ENCODE data around the gene NHERF1.

Gene NHERF1

GRCh38 chr17:74799097-74799496 lies 50.7 kb downstream of the NHERF1 start:
- Histone ChIP-seq H3K4me3 (IDR thresholded peaks at IDR 0.05; ENCODE audit: insufficient read depth, low read depth, low read length) (no peak overlapping the region), H3K27me3 (ENCODE audit: insufficient read depth, low read depth) (no peaks in the 10 kb centered on the region), H2AFZ (ENCODE audit: low read depth) (no peak overlapping the region), H3K36me3 (ENCODE audit: insufficient read depth) (no peaks in the 10 kb centered on the region), H3K4me2 (no peak overlapping the region), H3K27ac (no peak overlapping the region), H4K20me1 (ENCODE audit: insufficient read depth) (no peaks in the 10 kb centered on the region), H3K9ac (no peak overlapping the region), H3K79me2 (ENCODE audit: insufficient read depth, low read depth) (no peaks in the 10 kb centered on the region), H3K4me1 (ENCODE audit: low read depth, poor library complexity, severe bottlenecking) (no peaks in the 10 kb centered on the region)
- TF ChIP-seq CTCF (conservative IDR thresholded peaks at IDR 0.05; ENCODE audit: low read depth, low read length), result no peak

DNA sequence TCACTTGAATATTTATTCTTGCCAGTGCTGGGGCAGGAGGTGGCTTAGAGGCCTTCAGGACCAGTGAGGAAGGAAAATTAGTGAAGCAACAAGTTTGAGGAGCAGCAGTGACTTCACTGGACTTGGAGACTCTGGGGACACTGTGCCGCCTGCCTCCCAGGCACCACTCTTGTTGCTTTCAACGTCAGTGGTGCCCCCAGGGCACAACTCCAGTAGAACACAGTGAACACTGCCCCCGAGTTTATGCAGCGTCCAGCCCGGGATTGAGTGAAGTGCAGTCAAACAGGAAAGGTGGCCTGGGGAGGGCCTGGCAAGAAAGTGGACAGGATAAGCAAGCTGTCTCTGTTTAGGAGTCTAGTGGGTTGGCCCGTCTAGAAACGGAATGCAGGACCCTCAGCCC lies 52.1 kb downstream of the NHERF1 start:
- Histone ChIP-seq H4K20me1 (ENCODE audit: insufficient read depth) (no peaks in the 10 kb centered on the region), H3K27ac (no peak overlapping the region), H3K4me1 (ENCODE audit: low read depth, poor library complexity, severe bottlenecking) (no peaks in the 10 kb centered on the region), H3K79me2 (ENCODE audit: insufficient read depth, low read depth) (no peaks in the 10 kb centered on the region), H3K36me3 (ENCODE audit: insufficient read depth) (no peaks in the 10 kb centered on the region), H3K4me3 (IDR thresholded peaks at IDR 0.05; ENCODE audit: insufficient read depth, low read depth, low read length) (no peak overlapping the region), H3K4me2 (no peak overlapping the region), H3K9ac (no peak overlapping the region), H2AFZ (ENCODE audit: low read depth) (no peak overlapping the region), H3K27me3 (ENCODE audit: insufficient read depth, low read depth) (no peaks in the 10 kb centered on the region)
- no peak for TF ChIP-seq CTCF (conservative IDR thresholded peaks at IDR 0.05; ENCODE audit: low read depth, low read length)

- Histone ChIP-seq H2AFZ (ENCODE audit: low read depth) (no peak overlapping the region), H3K9ac (no peak overlapping the region), H3K27ac (no peak overlapping the region), H3K36me3 (ENCODE audit: insufficient read depth) (no peaks in the 10 kb centered on the region), H3K4me3 (IDR thresholded peaks at IDR 0.05; ENCODE audit: insufficient read depth, low read depth, low read length) (no peak overlapping the region), H4K20me1 (ENCODE audit: insufficient read depth) (no peaks in the 10 kb centered on the region), H3K4me1 (ENCODE audit: low read depth, poor library complexity, severe bottlenecking) (no peaks in the 10 kb centered on the region), H3K27me3 (ENCODE audit: insufficient read depth, low read depth) (no peaks in the 10 kb centered on the region), H3K4me2 (no peak overlapping the region), H3K79me2 (ENCODE audit: insufficient read depth, low read depth) (no peaks in the 10 kb centered on the region)
- TF ChIP-seq CTCF (conservative IDR thresholded peaks at IDR 0.05; ENCODE audit: low read depth, low read length), result no peak
These were observed 53.5 kb downstream of the NHERF1 start for GRCh38 chr17:74801896-74802295.

DNA sequence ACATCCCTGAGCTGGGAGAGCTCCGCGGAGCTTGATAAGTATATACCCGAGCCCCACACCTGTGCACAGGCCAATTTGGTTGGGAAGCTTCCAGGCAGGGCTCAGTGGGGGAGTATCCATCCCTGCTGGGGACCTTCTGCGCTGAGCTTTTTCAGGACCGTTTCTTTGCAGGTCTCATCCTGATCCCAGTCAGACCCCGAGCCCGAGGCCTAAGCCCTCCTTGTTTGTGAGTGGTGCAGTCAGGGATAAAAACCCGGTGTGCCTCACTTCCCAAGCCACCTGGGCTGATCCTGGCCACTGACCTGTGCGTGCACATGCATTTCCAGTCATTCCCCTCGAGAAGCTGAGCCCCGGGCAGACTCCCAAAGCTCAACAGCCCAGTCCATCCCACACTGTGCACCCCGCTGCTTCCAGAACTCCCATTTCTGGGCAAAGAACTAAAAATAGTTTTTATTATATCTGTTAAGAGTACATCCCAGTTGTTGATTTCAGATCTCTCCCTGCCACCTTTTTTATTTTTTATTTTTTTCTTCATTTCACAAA lies 55.0 kb downstream of the NHERF1 start:
- Histone ChIP-seq H3K27ac (no peak overlapping the region), H3K9ac (no peak overlapping the region), H2AFZ (ENCODE audit: low read depth) (no peak overlapping the region), H3K4me2 (no peak overlapping the region), H3K4me3 (IDR thresholded peaks at IDR 0.05; ENCODE audit: insufficient read depth, low read depth, low read length) (no peak overlapping the region), H4K20me1 (ENCODE audit: insufficient read depth) (no peaks in the 10 kb centered on the region), H3K27me3 (ENCODE audit: insufficient read depth, low read depth) (no peaks in the 10 kb centered on the region), H3K4me1 (ENCODE audit: low read depth, poor library complexity, severe bottlenecking) (no peaks in the 10 kb centered on the region), H3K36me3 (ENCODE audit: insufficient read depth) (no peaks in the 10 kb centered on the region), H3K79me2 (ENCODE audit: insufficient read depth, low read depth) (no peaks in the 10 kb centered on the region)
- TF ChIP-seq CTCF (conservative IDR thresholded peaks at IDR 0.05; ENCODE audit: low read depth, low read length), result no peak

Measured in KMS-11 (cell line).